SK-N-SH (cell line): ENCODE results near the gene PHPT1. TPM values are rescaled to one million over a fixed set of nuclear protein-coding genes. Genes with fewer than 3 reads are reported as not detected.
A peak's percentile ranks its signal among the peaks of the same experiment; 100 is the strongest.

ENCODE experiments used
- CTCF ChIA-PET: fragments of 300-600, 350-600 bp; formaldehyde crosslinking; extraction: SDS; loops from one replicate; lab custom pipeline; 2021; lab: Yijun Ruan, JAX
- POLR2A ChIA-PET: fragments of 350-600 bp; sonication (Branson Sonifier 250); formaldehyde crosslinking; extraction: SDS; loops from one replicate; lab custom pipeline; 2020; ENCODE audit warnings: antibody characterized with exemption, inconsistent platforms; lab: Yijun Ruan, JAX
- DNase-seq: peaks from one replicate; pipeline ENCODE4 v3.0.0; 2012
- H2AFZ ChIP-seq: fragments of 200-600 bp; sonication (generic); 2 replicates; pipeline ENCODE4 v1.8.1; 2016; ENCODE audit warnings: antibody characterized with exemption, mild to moderate bottlenecking, low read depth
- H3F3A ChIP-seq: fragments of 200-600 bp; sonication (generic); replicated peaks from 2 replicates; pipeline ENCODE3; 2016; ENCODE audit warnings: antibody characterized with exemption, mild to moderate bottlenecking; ENCODE audit not compliant: insufficient read depth
- H3K27ac ChIP-seq, 2 experiments: fragments of 200-500 bp in 1 of 2; fragments of 200-600 bp in 1 of 2; sonication (Bioruptor generic) in 1 of 2; sonication (generic), shearing (Covaris generic) in 1 of 2; 2 replicates each; pipeline versions ENCODE4 v1.5.1 to v1.6.1; 2014 to 2016; ENCODE audit warnings: low read depth in 2 of 2, inconsistent platforms in 1 of 2, low read length in 1 of 2, mild to moderate bottlenecking in 1 of 2, mixed read lengths in 1 of 2
- H3K27me3 ChIP-seq: fragments of 200-600 bp; sonication (generic), shearing (Covaris generic); 2 replicates; pipeline ENCODE4 v1.6.1; 2016; ENCODE audit warnings: mixed run types; ENCODE audit not compliant: insufficient read depth
- H3K36me3 ChIP-seq, 2 experiments: fragments of 200-500 bp in 1 of 2; fragments of 200-600 bp in 1 of 2; sonication (Bioruptor generic) in 1 of 2; sonication (generic) in 1 of 2; replicated peaks in 1 of 2; 2 replicates each; pipeline versions ENCODE3 to v1.5.1; 2014 to 2016; ENCODE audit warnings: low read length in 1 of 2, mild to moderate bottlenecking in 1 of 2; ENCODE audit not compliant: insufficient read depth in 2 of 2, control insufficient read depth in 1 of 2
- H3K4me1 ChIP-seq, 2 experiments: fragments of 200-500 bp in 1 of 2; fragments of 200-600 bp in 1 of 2; sonication (Bioruptor generic) in 1 of 2; sonication (generic), shearing (Covaris generic) in 1 of 2; 2 replicates each; pipeline versions ENCODE4 v1.5.1 to v1.6.1; 2014 to 2016; ENCODE audit warnings: low read depth in 1 of 2, low read length in 1 of 2, mixed run types in 1 of 2; ENCODE audit not compliant: insufficient read depth in 2 of 2, control insufficient read depth in 1 of 2
- H3K4me2 ChIP-seq: fragments of 200-600 bp; sonication (generic), shearing (Covaris generic); 2 replicates; pipeline ENCODE4 v1.6.1; 2017; ENCODE audit warnings: mixed run types
- H3K4me3 ChIP-seq, 2 experiments: fragments of 200-500 bp in 1 of 2; fragments of 200-600 bp in 1 of 2; sonication (Bioruptor generic) in 1 of 2; sonication (generic), shearing (Covaris generic) in 1 of 2; 2 replicates each; pipeline versions ENCODE4 v1.5.1 to v1.8.1; 2014 to 2016; ENCODE audit warnings: low read depth in 2 of 2, inconsistent platforms in 1 of 2, low read length in 1 of 2, mild to moderate bottlenecking in 1 of 2, mixed read lengths in 1 of 2, moderate library complexity in 1 of 2
- H3K79me2 ChIP-seq: fragments of 200-600 bp; sonication (generic); 2 replicates; pipeline ENCODE4 v1.8.1; 2017; ENCODE audit warnings: mild to moderate bottlenecking; ENCODE audit not compliant: insufficient read depth
- H3K9ac ChIP-seq: fragments of 200-600 bp; sonication (generic); 2 replicates; pipeline ENCODE4 v1.6.1; 2017; ENCODE audit warnings: mixed run types
- H3K9me2 ChIP-seq: fragments of 200-600 bp; sonication (generic); 2 replicates; pipeline ENCODE4 v1.6.1; 2017; ENCODE audit warnings: mixed run types
- H3K9me3 ChIP-seq: fragments of 200-600 bp; sonication (generic); 2 replicates; pipeline ENCODE4 v1.6.1; 2017; ENCODE audit warnings: mixed run types, mild to moderate bottlenecking, moderate library complexity
- H4K20me1 ChIP-seq: fragments of 200-600 bp; sonication (generic); 2 replicates; pipeline ENCODE4 v1.6.1; 2017; ENCODE audit warnings: mild to moderate bottlenecking, mixed run types; ENCODE audit not compliant: insufficient read depth
- EZH2phosphoT487 ChIP-seq: fragments of 200-600 bp; sonication (generic); IDR thresholded peaks from 2 replicates; pipeline ENCODE4 v1.6.1; 2017; ENCODE audit warnings: low read depth, mixed run types, mild to moderate bottlenecking, antibody characterized with exemption, moderate library complexity, borderline replicate concordance
- GATA2 ChIP-seq: sonication (generic); formaldehyde crosslinking; IDR thresholded peaks from 2 replicates; pipeline ENCODE4 v1.5.0; 2020; ENCODE audit warnings: mild to moderate bottlenecking, missing genetic modification reagents
- NRF1 ChIP-seq: IDR thresholded peaks from 2 replicates; pipeline ENCODE4 v1.6.1; 2012; ENCODE audit warnings: low read depth, mild to moderate bottlenecking, low read length
- SMC3 ChIP-seq: IDR thresholded peaks from 2 replicates; pipeline ENCODE4 v1.6.1; 2012; ENCODE audit warnings: low read depth, low read length, improper control_type of control experiment
- WGBS: methylation state at CpG from one replicate; pipeline ENCODE4 v1.1.6; 2017; ENCODE audit warnings: low lambda C conversion rate; 5-methylcytosine and 5-hydroxymethylcytosine counted together
- polyA plus RNA-seq, 3 experiments: library from polyadenylated mRNA; depleted of rRNA; stranded (reverse); fragments of >200 nt; gene quantifications; 2 replicates each; pipeline ENCODE4 v1.2.3, GENCODE V29; 2012
- TF ChIP-seq, protein P1 (sequence below): IDR thresholded peaks from 2 replicates; pipeline ENCODE4; 2012
- TF ChIP-seq, protein P2 (sequence below): IDR thresholded peaks from 2 replicates; pipeline ENCODE4 v1.6.1; 2012; ENCODE audit warnings: mild to moderate bottlenecking, low read depth, low read length, moderate library complexity
- TF ChIP-seq, protein P3 (sequence below): IDR thresholded peaks from 2 replicates; pipeline ENCODE4 v1.4.0; 2012; ENCODE audit warnings: low read depth, borderline replicate concordance

Gene PHPT1
- polyA plus RNA-seq, 1 of the 3 experiments (the other 2 are of a cell fraction) = 517 TPM

DNA sequence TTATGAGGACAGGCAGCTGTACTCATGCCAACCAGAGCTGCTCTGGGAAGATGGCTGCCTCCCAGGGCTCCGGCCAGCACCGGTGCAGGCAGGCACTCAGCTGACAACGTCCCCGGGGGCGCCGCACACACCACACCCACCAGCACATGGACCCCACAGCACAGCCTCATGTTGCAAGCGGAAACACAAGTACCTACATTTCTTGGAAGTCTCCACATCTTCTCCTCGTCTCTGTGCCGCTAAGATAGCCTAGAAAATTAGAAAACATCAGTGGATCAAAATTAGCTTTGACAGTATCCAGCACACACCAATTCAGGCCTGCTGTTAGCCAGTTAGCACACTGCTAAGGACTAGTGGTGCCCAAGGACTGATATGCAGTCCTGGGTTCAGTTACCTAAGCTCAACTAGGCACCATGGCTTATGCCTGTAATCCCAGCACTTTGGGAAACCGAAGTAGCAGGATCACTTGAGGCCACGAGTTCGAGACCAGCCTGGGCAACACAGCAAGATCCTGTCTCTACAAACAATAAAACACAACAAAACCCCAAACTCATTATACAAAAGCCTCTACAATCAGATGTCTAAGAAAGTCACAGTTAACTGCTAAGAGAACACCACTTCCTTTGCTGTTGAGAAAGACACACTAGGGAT is 14.5 kb downstream of the PHPT1 start:
- WGBS = 98% methylated on average over 12 of the region's 12 CpGs
- CTCF ChIA-PET = interaction anchor here (0.6 to 2.0 kb wide), 2 partner anchors 22 to 46 kb away, joined by 3 to 4 read pairs; partner anchors contain the start of gene AJM1
- Histone ChIP-seq H3K27me3 (no peaks in the 10 kb centered on the region), H3K9me2 (no peaks in the 10 kb centered on the region), H2AFZ (no peak overlapping the region), H3F3A (no peaks in the 10 kb centered on the region), H3K4me2 (no peak overlapping the region), H3K79me2 (peaks cover 43% of the 10 kb centered on the region), H3K36me3 (peaks cover 23 to 34% of the 10 kb centered on the region in 2 experiments), H3K27ac (no peak overlapping the region), H3K4me1 (peaks cover 9 to 18% of the 10 kb centered on the region in 2 experiments; a peak in 3 of 4 replicates), H3K9ac (no peak overlapping the region), H4K20me1 (no peaks in the 10 kb centered on the region), H3K4me3 (no peak overlapping the region), H3K9me3 (no peaks in the 10 kb centered on the region)
- DNase-seq = no peak
- TF ChIP-seq NRF1 = no peak
- no peak for TF ChIP-seq SMC3
- TF ChIP-seq EZH2phosphoT487 = no peak
- TF ChIP-seq, protein P1, sequence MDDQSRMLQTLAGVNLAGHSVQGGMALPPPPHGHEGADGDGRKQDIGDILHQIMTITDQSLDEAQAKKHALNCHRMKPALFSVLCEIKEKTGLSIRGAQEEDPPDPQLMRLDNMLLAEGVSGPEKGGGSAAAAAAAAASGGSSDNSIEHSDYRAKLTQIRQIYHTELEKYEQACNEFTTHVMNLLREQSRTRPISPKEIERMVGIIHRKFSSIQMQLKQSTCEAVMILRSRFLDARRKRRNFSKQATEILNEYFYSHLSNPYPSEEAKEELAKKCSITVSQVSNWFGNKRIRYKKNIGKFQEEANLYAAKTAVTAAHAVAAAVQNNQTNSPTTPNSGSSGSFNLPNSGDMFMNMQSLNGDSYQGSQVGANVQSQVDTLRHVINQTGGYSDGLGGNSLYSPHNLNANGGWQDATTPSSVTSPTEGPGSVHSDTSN = no peak
- no peak for TF ChIP-seq GATA2 (CRISPR knock-in tag)
- TF ChIP-seq, protein P2, sequence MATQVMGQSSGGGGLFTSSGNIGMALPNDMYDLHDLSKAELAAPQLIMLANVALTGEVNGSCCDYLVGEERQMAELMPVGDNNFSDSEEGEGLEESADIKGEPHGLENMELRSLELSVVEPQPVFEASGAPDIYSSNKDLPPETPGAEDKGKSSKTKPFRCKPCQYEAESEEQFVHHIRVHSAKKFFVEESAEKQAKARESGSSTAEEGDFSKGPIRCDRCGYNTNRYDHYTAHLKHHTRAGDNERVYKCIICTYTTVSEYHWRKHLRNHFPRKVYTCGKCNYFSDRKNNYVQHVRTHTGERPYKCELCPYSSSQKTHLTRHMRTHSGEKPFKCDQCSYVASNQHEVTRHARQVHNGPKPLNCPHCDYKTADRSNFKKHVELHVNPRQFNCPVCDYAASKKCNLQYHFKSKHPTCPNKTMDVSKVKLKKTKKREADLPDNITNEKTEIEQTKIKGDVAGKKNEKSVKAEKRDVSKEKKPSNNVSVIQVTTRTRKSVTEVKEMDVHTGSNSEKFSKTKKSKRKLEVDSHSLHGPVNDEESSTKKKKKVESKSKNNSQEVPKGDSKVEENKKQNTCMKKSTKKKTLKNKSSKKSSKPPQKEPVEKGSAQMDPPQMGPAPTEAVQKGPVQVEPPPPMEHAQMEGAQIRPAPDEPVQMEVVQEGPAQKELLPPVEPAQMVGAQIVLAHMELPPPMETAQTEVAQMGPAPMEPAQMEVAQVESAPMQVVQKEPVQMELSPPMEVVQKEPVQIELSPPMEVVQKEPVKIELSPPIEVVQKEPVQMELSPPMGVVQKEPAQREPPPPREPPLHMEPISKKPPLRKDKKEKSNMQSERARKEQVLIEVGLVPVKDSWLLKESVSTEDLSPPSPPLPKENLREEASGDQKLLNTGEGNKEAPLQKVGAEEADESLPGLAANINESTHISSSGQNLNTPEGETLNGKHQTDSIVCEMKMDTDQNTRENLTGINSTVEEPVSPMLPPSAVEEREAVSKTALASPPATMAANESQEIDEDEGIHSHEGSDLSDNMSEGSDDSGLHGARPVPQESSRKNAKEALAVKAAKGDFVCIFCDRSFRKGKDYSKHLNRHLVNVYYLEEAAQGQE = no peak
- POLR2A ChIA-PET = interaction anchor here (1.1 kb wide), 1 partner anchor 12 kb away, joined by 3 read pairs; no protein-coding TSS in a partner anchor

DNA sequence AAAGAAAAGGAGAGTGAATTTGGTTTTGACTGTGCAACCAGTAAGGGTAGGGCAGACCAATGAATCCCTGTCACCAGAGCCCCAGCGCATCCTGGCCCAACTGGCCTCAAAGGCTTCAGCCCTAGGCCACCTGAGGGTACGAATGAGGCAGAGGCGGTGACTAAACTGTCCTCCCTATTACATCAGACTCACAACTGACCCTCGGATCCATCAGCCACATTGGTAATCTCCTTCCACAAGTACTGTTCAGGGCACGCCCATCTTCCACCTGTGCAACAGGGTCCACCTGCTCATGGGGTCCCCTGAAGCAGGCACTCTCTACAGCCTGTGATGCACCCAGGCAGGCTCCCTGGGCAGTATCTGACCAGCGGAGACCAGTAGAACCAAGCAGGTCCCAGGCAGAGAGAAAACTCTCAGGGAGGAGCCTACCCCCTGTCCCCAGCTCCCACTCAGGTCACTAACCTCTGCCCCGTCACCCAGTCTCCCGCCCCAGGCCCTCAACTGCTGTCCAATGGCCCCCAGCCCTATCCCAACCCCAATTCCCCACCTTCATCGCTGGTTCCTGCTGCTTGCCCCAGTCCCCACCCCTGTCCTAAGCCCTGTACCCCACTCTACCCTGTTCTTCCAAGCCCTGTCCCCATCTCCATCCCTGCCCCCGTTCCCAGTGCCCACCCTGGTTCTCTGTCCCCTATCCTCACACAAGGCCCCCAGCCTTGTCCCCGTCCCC is 16.0 kb downstream of the PHPT1 start:
- DNase-seq = no peak
- Histone ChIP-seq H2AFZ (no peak overlapping the region), H3K27me3 (no peaks in the 10 kb centered on the region)
- TF ChIP-seq, protein P3, sequence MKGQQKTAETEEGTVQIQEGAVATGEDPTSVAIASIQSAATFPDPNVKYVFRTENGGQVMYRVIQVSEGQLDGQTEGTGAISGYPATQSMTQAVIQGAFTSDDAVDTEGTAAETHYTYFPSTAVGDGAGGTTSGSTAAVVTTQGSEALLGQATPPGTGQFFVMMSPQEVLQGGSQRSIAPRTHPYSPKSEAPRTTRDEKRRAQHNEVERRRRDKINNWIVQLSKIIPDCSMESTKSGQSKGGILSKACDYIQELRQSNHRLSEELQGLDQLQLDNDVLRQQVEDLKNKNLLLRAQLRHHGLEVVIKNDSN = no peak
- TF ChIP-seq, all 33 proteins: peak for 0
- WGBS = 55% methylated on average over 9 of the region's 11 CpGs
- Histone ChIP-seq H3K4me1 (peaks cover 6 to 9% of the 10 kb centered on the region in 2 experiments; a peak in 1 of 4 replicates), H3K4me3 (peak overlapping the region; percentile 69 to 83), H3K4me2 (peak overlapping the region; percentile 89), H3F3A (no peaks in the 10 kb centered on the region), H3K27ac (no peak overlapping the region), H4K20me1 (no peaks in the 10 kb centered on the region), H3K9ac (peak overlapping the region; percentile 94; the same call in 1 of the 2 replicates), H3K9me2 (no peaks in the 10 kb centered on the region), H3K36me3 (peaks cover 23 to 34% of the 10 kb centered on the region in 2 experiments), H3K9me3 (no peaks in the 10 kb centered on the region), H3K79me2 (peaks cover 43% of the 10 kb centered on the region)
- ChIA-PET POLR2A (no interaction called here), CTCF (interaction anchor here (1.0 kb wide), 1 partner anchor 13 kb away, joined by 3 read pairs; no protein-coding TSS in a partner anchor)
